B cell (primary cell): Measurements from ENCODE around the gene BUD31. TPM values are rescaled to one million over a fixed set of nuclear protein-coding genes. Genes with fewer than 3 reads are reported as not detected.
"Not testable (repeated sequence)": the region's sequence is repeated elsewhere in the genome, so short reads cannot be mapped to it uniquely, and the experiment has no call there.

Source experiments
- ATAC-seq: fragments of 200-7000 bp; cut with Tn5 transposase; one replicate; pipeline ENCODE4 v1.10.0; 2021; ENCODE audit warnings: low read depth, mild to moderate bottlenecking, moderate number of reproducible peaks, moderate library complexity
- CTCF ChIA-PET: fragments of 350-600 bp; sonication (Branson Sonifier 250); formaldehyde crosslinking; loops from one replicate; lab custom pipeline; 2021; ENCODE audit warnings: antibody characterized with exemption, inconsistent platforms; lab: Charles Lee
- POLR2A ChIA-PET: fragments of 350-600 bp; sonication (Branson Sonifier 250); formaldehyde crosslinking; loops from one replicate; lab custom pipeline; 2021; ENCODE audit warnings: antibody characterized with exemption; lab: Charles Lee
- DNase-seq: peaks from one replicate; pipeline ENCODE4 v3.0.0; 2013
- H2AFZ ChIP-seq: 2 replicates; pipeline ENCODE4 v1.6.1; 2012; ENCODE audit warnings: mild to moderate bottlenecking, low read depth, low read length; ENCODE audit not compliant: insufficient read depth, poor library complexity, severe bottlenecking
- H3K27ac ChIP-seq, 2 donors: 1 replicate in 1 of 2; 2 replicates in 1 of 2; pipeline ENCODE4 v1.5.1; 2012 to 2013; ENCODE audit warnings: low read length in 2 of 2, mild to moderate bottlenecking in 2 of 2, moderate library complexity in 1 of 2
- H3K27me3 ChIP-seq, 4 experiments: fragments of 200-600 bp in 1 of 4; sonication (generic) in 1 of 4; replicated peaks in 1 of 4; 1 replicate in 2 of 4; 2 replicates in 2 of 4; pipeline versions ENCODE4 v1.6.1 to v1.7.0; 2013 to 2016; ENCODE audit warnings: low read length in 3 of 4, mild to moderate bottlenecking in 2 of 4, mixed read lengths in 1 of 4, moderate library complexity in 1 of 4; ENCODE audit not compliant: insufficient read depth in 4 of 4, control insufficient read depth in 3 of 4; ENCODE audit errors: control extremely low read depth in 1 of 4
- H3K36me3 ChIP-seq, 2 experiments: replicated peaks in 1 of 2; 1 replicate in 1 of 2; 2 replicates in 1 of 2; pipeline versions ENCODE4 v1.6.1 to v1.7.1; 2013; ENCODE audit warnings: low read length in 1 of 2; ENCODE audit not compliant: insufficient read depth in 2 of 2, control insufficient read depth in 1 of 2; ENCODE audit errors: control extremely low read depth in 1 of 2, extremely low read depth in 1 of 2
- H3K4me1 ChIP-seq, 2 donors: fragments of 200-600 bp in 1 of 2; sonication (generic) in 1 of 2; 1 replicate in 1 of 2; 2 replicates in 1 of 2; pipeline versions ENCODE4 v1.5.1 to v1.6.1; 2013 to 2017; ENCODE audit warnings: low read length in 2 of 2; ENCODE audit not compliant: control insufficient read depth in 2 of 2, insufficient read depth in 2 of 2
- H3K4me2 ChIP-seq: replicated peaks from 2 replicates; pipeline ENCODE3; 2012; ENCODE audit warnings: mild to moderate bottlenecking, low read depth, low read length; ENCODE audit not compliant: poor library complexity, severe bottlenecking
- H3K4me3 ChIP-seq, 5 experiments: fragments of 200-600 bp in 1 of 5; sonication (generic) in 1 of 5; 1 replicate in 3 of 5; 2 replicates in 2 of 5; pipeline versions ENCODE4 v1.5.1 to v1.7.0; 2011 to 2016; ENCODE audit warnings: low read length in 4 of 5, mild to moderate bottlenecking in 4 of 5, low read depth in 2 of 5, control low read depth in 1 of 5, moderate library complexity in 1 of 5; ENCODE audit not compliant: insufficient read depth in 1 of 5; ENCODE audit errors: control extremely low read depth in 1 of 5, extremely low read depth in 1 of 5
- H3K79me2 ChIP-seq: fragments of 200-600 bp; sonication (generic); one replicate; pipeline ENCODE4 v1.6.0; 2016; ENCODE audit warnings: low read length; ENCODE audit not compliant: control insufficient read depth, insufficient read depth
- H3K9ac ChIP-seq: fragments of 200-600 bp; sonication (generic); 2 replicates; pipeline ENCODE4 v1.6.1; 2017; ENCODE audit warnings: mild to moderate bottlenecking, low read length, moderate library complexity
- H3K9me3 ChIP-seq, 3 donors: one replicate each; pipeline versions ENCODE4 v1.6.1 to v1.7.1; 2013; ENCODE audit warnings: low read length in 2 of 3; ENCODE audit not compliant: control insufficient read depth in 2 of 3, insufficient read depth in 1 of 3; ENCODE audit errors: control extremely low read depth in 1 of 3
- H4K20me1 ChIP-seq: 2 replicates; pipeline ENCODE4 v1.6.0; 2012; ENCODE audit warnings: mild to moderate bottlenecking, low read length; ENCODE audit not compliant: insufficient read depth, control insufficient read depth, poor library complexity, severe bottlenecking
- H3K27ac Mint-ChIP-seq: one replicate; pipeline ENCODE4 v1.8.0; 2021; ENCODE audit warnings: mixed read lengths
- H3K27me3 Mint-ChIP-seq: one replicate; pipeline ENCODE4 v1.8.0; 2021; ENCODE audit warnings: mixed read lengths
- H3K4me1 Mint-ChIP-seq: one replicate; pipeline ENCODE4 v1.8.0; 2021; ENCODE audit warnings: mixed read lengths
- H3K4me3 Mint-ChIP-seq: one replicate; pipeline ENCODE4 v1.8.0; 2021; ENCODE audit warnings: mixed read lengths
- H3K9me3 Mint-ChIP-seq: one replicate; pipeline ENCODE4 v1.8.0; 2022; ENCODE audit warnings: mixed read lengths; ENCODE audit not compliant: insufficient read depth
- CTCF ChIP-seq: fragments of 200-600 bp; IDR thresholded peaks from one replicate; pipeline ENCODE4 v1.8.0; 2022; ENCODE audit warnings: antibody characterized with exemption, mild to moderate bottlenecking
- EZH2 ChIP-seq: IDR thresholded peaks from 2 replicates; pipeline ENCODE4 v1.6.1; 2012; ENCODE audit warnings: borderline replicate concordance, low read depth, mild to moderate bottlenecking, moderate library complexity, low read length; ENCODE audit not compliant: insufficient read depth, poor library complexity, severe bottlenecking
- WGBS: methylation state at CpG from one replicate; pipeline ENCODE4 v1.1.5; 2013; ENCODE audit warnings: missing lambda C conversion rate; ENCODE audit not compliant: insufficient coverage; 5-methylcytosine and 5-hydroxymethylcytosine counted together
- intact Hi-C: fragments of 100-400 bp; cut with micrococcal nuclease; formaldehyde crosslinking; loops from one replicate; pipeline ENCODE4 v1.10.0; 2022
- polyA plus RNA-seq: library from polyadenylated mRNA; depleted of rRNA; stranded (reverse); fragments of >200 nt; gene quantifications from 2 replicates; pipeline ENCODE4 v1.2.3, GENCODE V29; 2012
- total RNA-seq, 2 donors: library from RNA; stranded (reverse); fragments of 120-200 nt in 1 of 2; gene quantifications; 1 replicate in 1 of 2; 2 replicates in 1 of 2; pipeline versions ENCODE4 v1.2.3 to v1.2.4, GENCODE V29; 2013 to 2022

Gene BUD31
- total and polyA plus RNA-seq, 2 donors (not counting 1 experiment from before 2014, with no cell fraction given), result 57.8 to 69.4 TPM

- H3K27ac ChIP-seq, H3K27me3 ChIP-seq, H2AFZ ChIP-seq, H3K4me3 ChIP-seq, H3K4me1 ChIP-seq, H3K4me2 ChIP-seq, ATAC-seq, H3K27me3 Mint-ChIP-seq, H3K4me1 Mint-ChIP-seq, H3K9ac ChIP-seq, H3K4me3 Mint-ChIP-seq, H3K27ac Mint-ChIP-seq, H3K9me3 Mint-ChIP-seq, H3K9me3 ChIP-seq, POLR2A ChIA-PET, intact Hi-C loops: not testable (repeated sequence)
- WGBS, result 93% methylated on average over 5 of the region's 17 CpGs
- DNase-seq, result peak; percentile 48
- peaks cover 57% of the 10 kb centered on the region for H4K20me1 ChIP-seq
- peaks cover 48% of the 10 kb centered on the region for H3K79me2 ChIP-seq
- peak; percentile 62 for TF ChIP-seq CTCF
- CTCF ChIA-PET, result interaction anchor here (0.7 to 3.6 kb wide), 5 partner anchors 50 to 1390 kb away, joined by 3 to 38 read pairs (median 5); no protein-coding TSS in a partner anchor
- H3K36me3 ChIP-seq, result peaks cover 18 to 78% of the 10 kb centered on the region in 2 experiments
These were observed 6.9 kb downstream of the BUD31 start for GRCh38 chr7:99415513-99416127.

GRCh38 chr7:99418260-99418659 lies 9.5 kb downstream of the BUD31 start:
- no peak overlapping the region for H3K4me2 ChIP-seq
- 97% methylated on average over 8 of the region's 9 CpGs for WGBS
- Mint-ChIP-seq H3K27ac (no peak overlapping the region), H3K27me3 (no peaks in the 10 kb centered on the region), H3K4me1 (no peaks in the 10 kb centered on the region), H3K4me3 (no peak overlapping the region), H3K9me3 (no peaks in the 10 kb centered on the region)
- H3K9ac ChIP-seq, result no peak overlapping the region
- peaks cover 15 to 58% of the 10 kb centered on the region in 2 experiments for H3K36me3 ChIP-seq
- CTCF ChIA-PET, result interaction anchor here (0.6 kb wide), 1 partner anchor 72 kb away, joined by 4 read pairs; no protein-coding TSS in a partner anchor
- POLR2A ChIA-PET, result interaction anchor here (0.6 kb wide), 1 partner anchor 8 kb away, joined by 3 read pairs; no protein-coding TSS in a partner anchor
- no peaks in the 10 kb centered on the region for H3K4me1 ChIP-seq
- ATAC-seq (no peak), DNase-seq (no peak)
- peaks cover 45% of the 10 kb centered on the region for H4K20me1 ChIP-seq
- H3K27me3 ChIP-seq, result no peaks in the 10 kb centered on the region
- H3K79me2 ChIP-seq, result peaks cover 31% of the 10 kb centered on the region
- no peaks in the 10 kb centered on the region for H3K9me3 ChIP-seq
- H3K27ac ChIP-seq, result no peak overlapping the region
- no peak overlapping the region for H3K4me3 ChIP-seq
- no peak overlapping the region for H2AFZ ChIP-seq
- intact Hi-C loops, result no loop called here
- TF ChIP-seq CTCF (no peak), EZH2 (no peak)
